HL-60/S4 treated with phorbol 12-myristate 13-acetate at 8.2 ng/mL for 4 days and 3 days (cell line): ENCODE data around the gene LKAAEAR1.

Experiments
- in situ Hi-C: fragments of 300-500 bp; cut with MboI; formaldehyde crosslinking; loops from 2 replicates; pipeline ENCODE4 v1.15.0; 2022; ENCODE audit warnings: low sequenced_read_pairs

Gene LKAAEAR1

GRCh38 chr20:64040231-64041039 lies 43.8 kb downstream of the LKAAEAR1 start:
- in situ Hi-C loops: no loop called here

GRCh38 chr20:64039293-64040160 lies 44.7 kb downstream of the LKAAEAR1 start:
- in situ Hi-C loops: no loop called here

- in situ Hi-C loops: no loop called here
Measured at GRCh38 chr20:64038565-64039292, 45.5 kb downstream of the LKAAEAR1 start.

- in situ Hi-C loops: no loop called here
Measured at GRCh38 chr20:64038224-64038564, 46.0 kb downstream of the LKAAEAR1 start.

GRCh38 chr20:64037498-64038213 lies 46.5 kb downstream of the LKAAEAR1 start:
- in situ Hi-C loops: no loop called here

GRCh38 chr20:64037199-64037497 lies 47.0 kb downstream of the LKAAEAR1 start:
- in situ Hi-C loops: no loop called here

GRCh38 chr20:64036346-64037198 lies 47.6 kb downstream of the LKAAEAR1 start:
- in situ Hi-C loops: no loop called here

- in situ Hi-C loops: no loop called here
Measured at GRCh38 chr20:64035933-64036345, 48.3 kb downstream of the LKAAEAR1 start, which contains the start of gene C20orf204. C20orf204 (plus strand) TSS chr20:64036182; CDS start chr20:64036324, 142 bp downstream.

GRCh38 chr20:64035066-64035932 lies 48.9 kb downstream of the LKAAEAR1 start:
- in situ Hi-C loops: no loop called here

GRCh38 chr20:64033981-64034493 lies 50.2 kb downstream of the LKAAEAR1 start:
- in situ Hi-C loops: no loop called here
